ENCODE results near the gene CDKAL1.

- TF ChIP-seq POLR2A (IDR thresholded peaks at IDR 0.05; ENCODE audit: control extremely low read depth in 1 of 2, low read depth in 2 of 2, low read length in 2 of 2) (no peak), CTCF (IDR thresholded peaks at IDR 0.05; ENCODE audit: control extremely low read depth in 1 of 3, insufficient read depth in 1 of 3, low read depth in 1 of 3, low read length in 3 of 3) (no peak), KDM1A (IDR thresholded peaks at IDR 0.05; ENCODE audit: borderline replicate concordance, low read length) (no peak), EZH2 (IDR thresholded peaks at IDR 0.05; ENCODE audit: low read depth, low read length, severe bottlenecking) (no peak)
Measured at GRCh38 chr6:21128601-21129000, 594.3 kb downstream of the CDKAL1 start.

Measured in H1 (cell line).